ENCODE measurements around the gene C2CD2. TPM values are rescaled to one million over a fixed set of nuclear protein-coding genes. Genes with fewer than 3 reads are reported as not detected.
A peak's percentile ranks its signal among the peaks of the same experiment; 100 is the strongest.

Gene C2CD2
- total and polyA plus RNA-seq, 2 experiments from 2014 or later = 8.7 to 12.4 TPM

- no peak overlapping the region for H3K4me3 ChIP-seq
- H3K4me1 ChIP-seq (ENCODE audit: low read depth) = no peaks in the 10 kb centered on the region
- TF ChIP-seq CTCF (IDR thresholded peaks at IDR 0.05; ENCODE audit: low read depth, low read length) = no peak
- no peak for DNase-seq (ENCODE audit: low read depth in 1 of 2, low spot score in 1 of 2)
- no peaks in the 10 kb centered on the region for H3K36me3 ChIP-seq
- H3K27me3 ChIP-seq = no peaks in the 10 kb centered on the region
- H3K27ac ChIP-seq = no peak overlapping the region
- H3K9me3 ChIP-seq (ENCODE audit: low read depth) = no peaks in the 10 kb centered on the region
Observed at GRCh38 chr21:41883582-41883981, 70.2 kb downstream of the C2CD2 start.

- Histone ChIP-seq H3K27ac (no peak overlapping the region), H3K9me3 (ENCODE audit: low read depth) (no peaks in the 10 kb centered on the region), H3K36me3 (no peaks in the 10 kb centered on the region), H3K27me3 (no peaks in the 10 kb centered on the region), H3K4me1 (ENCODE audit: low read depth) (peaks cover 4% of the 10 kb centered on the region), H3K4me3 (no peak overlapping the region)
- DNase-seq (ENCODE audit: low read depth in 1 of 2, low spot score in 1 of 2) = no peak
- no peak for TF ChIP-seq CTCF (IDR thresholded peaks at IDR 0.05; ENCODE audit: low read depth, low read length)
Observed at GRCh38 chr21:41881051-41881450, 72.8 kb downstream of the C2CD2 start.

DNA sequence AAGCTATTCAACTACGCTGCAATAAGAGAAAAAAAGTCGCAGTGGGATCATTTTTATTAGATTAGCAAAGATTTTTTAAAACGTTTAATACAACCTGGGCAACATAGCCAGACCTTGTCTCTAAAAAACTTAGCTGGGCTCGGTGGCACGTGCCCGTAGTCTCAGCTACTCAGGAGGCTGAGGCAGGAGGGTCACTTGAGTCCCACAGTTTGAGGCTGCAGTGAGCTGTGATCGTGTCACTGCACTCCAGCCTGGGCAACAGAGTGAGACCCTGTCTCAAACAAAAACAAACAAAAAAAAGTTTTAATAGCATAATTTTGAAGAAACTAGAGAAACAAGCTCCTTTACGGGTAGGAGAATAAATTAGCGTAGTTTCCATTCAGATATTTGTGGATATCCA lies 73.7 kb downstream of the C2CD2 start:
- DNase-seq (ENCODE audit: low read depth in 1 of 2, low spot score in 1 of 2) = no peak
- no peak for TF ChIP-seq CTCF (IDR thresholded peaks at IDR 0.05; ENCODE audit: low read depth, low read length)
- Histone ChIP-seq H3K36me3 (no peaks in the 10 kb centered on the region), H3K27me3 (no peaks in the 10 kb centered on the region), H3K27ac (no peak overlapping the region), H3K4me3 (no peak overlapping the region), H3K9me3 (ENCODE audit: low read depth) (no peaks in the 10 kb centered on the region), H3K4me1 (ENCODE audit: low read depth) (peaks cover 4% of the 10 kb centered on the region)

DNA sequence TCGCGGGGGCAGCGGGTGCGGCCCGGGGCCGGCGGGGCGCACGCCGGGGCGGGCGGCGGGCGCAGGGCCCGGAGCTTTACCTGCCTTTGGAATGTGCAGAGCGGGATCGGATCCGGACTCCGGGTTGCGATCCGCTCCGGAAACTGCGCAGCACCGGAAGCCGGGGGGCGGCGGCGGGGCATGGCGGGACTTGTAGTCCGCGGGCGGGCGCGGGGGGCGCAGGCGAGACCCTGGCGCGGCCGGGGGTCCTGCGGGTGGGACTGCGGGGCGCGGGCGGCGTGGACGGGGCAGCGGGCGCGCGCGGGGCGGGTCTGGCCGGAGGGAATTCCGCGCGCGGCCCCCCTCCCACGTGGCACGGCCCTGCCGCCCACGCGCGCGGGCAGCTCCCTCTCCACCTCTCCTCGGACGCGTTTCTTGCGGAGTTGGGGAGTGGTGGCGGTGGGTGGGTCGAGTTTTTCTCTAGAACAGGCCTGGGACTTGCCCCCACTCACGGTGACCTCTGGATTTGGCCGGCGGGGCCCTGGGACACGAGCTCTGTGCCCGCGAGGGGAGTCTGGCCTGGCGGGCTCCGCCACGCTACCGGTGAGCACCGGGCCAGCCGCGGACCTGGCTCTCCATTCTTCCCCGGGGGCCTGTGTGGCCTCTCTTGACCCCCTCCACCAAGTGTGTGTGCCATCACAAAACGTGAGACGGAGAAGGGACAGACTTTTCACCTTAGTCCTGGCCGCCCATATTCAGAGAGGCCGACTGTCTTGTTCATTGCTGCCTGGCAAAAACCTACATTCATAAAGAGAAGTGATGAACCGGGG lies 74.4 kb downstream of the C2CD2 start, which contains the start of gene PRDM15:
PRDM15 (minus strand) TSS at position 155 of the 809 bp plus-strand sequence. CDS start 18,981 bp downstream, outside the sequence.
- no peaks in the 10 kb centered on the region for H3K36me3 ChIP-seq
- no peaks in the 10 kb centered on the region for H3K27me3 ChIP-seq
- peak within 1 kb of the TSS; percentile 98 for H3K4me3 ChIP-seq
- peak; percentile 90 for DNase-seq (ENCODE audit: low read depth in 1 of 2, low spot score in 1 of 2)
- H3K27ac ChIP-seq = peak within 1 kb of the TSS; percentile 84
- peaks cover 4% of the 10 kb centered on the region for H3K4me1 ChIP-seq (ENCODE audit: low read depth)
- no peak for TF ChIP-seq CTCF (IDR thresholded peaks at IDR 0.05; ENCODE audit: low read depth, low read length)
- H3K9me3 ChIP-seq (ENCODE audit: low read depth) = no peaks in the 10 kb centered on the region

- Histone ChIP-seq H3K27me3 (no peaks in the 10 kb centered on the region), H3K36me3 (no peaks in the 10 kb centered on the region), H3K4me1 (ENCODE audit: low read depth) (peaks cover 4% of the 10 kb centered on the region), H3K9me3 (ENCODE audit: low read depth) (no peaks in the 10 kb centered on the region), H3K27ac (no peak overlapping the region), H3K4me3 (peak overlapping the region; percentile 98)
- DNase-seq (ENCODE audit: low read depth in 1 of 2, low spot score in 1 of 2) = peak; percentile 89
- no peak for TF ChIP-seq CTCF (IDR thresholded peaks at IDR 0.05; ENCODE audit: low read depth, low read length)
Observed at GRCh38 chr21:41878831-41879189, 75.0 kb downstream of the C2CD2 start.

Measured in cardiac muscle cell (in vitro differentiated cells and primary cell).